HG03103 (cell line): ENCODE data around the gene ABCC11.
"Not testable (repeated sequence)": the region's sequence is repeated elsewhere in the genome, so short reads cannot be mapped to it uniquely, and the experiment has no call there.

Source experiments
- ATAC-seq: cut with Tn5 transposase; IDR thresholded peaks from one replicate; pipeline ENCODE4 v1.9.1; 2021; ENCODE audit warnings: low read depth; ENCODE audit not compliant: unreplicated experiment

The ABCC11 gene

DNA sequence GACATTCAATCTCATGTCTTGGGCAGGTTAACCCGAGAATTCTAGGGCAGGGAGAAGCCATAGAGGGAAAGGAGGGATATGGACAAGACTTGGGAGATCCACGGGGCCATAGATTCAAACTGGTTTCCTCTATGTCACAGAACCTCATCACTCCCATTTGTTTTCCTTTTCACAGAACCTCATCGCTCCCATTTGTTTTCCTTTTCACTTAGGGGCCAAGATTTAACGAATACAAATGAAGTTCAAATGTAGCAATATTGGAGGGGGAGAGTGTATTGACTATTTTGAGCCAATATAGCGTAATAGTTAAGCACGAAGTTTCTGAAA, 42.6 kb downstream of the ABCC11 start:
- no peak for ATAC-seq

DNA sequence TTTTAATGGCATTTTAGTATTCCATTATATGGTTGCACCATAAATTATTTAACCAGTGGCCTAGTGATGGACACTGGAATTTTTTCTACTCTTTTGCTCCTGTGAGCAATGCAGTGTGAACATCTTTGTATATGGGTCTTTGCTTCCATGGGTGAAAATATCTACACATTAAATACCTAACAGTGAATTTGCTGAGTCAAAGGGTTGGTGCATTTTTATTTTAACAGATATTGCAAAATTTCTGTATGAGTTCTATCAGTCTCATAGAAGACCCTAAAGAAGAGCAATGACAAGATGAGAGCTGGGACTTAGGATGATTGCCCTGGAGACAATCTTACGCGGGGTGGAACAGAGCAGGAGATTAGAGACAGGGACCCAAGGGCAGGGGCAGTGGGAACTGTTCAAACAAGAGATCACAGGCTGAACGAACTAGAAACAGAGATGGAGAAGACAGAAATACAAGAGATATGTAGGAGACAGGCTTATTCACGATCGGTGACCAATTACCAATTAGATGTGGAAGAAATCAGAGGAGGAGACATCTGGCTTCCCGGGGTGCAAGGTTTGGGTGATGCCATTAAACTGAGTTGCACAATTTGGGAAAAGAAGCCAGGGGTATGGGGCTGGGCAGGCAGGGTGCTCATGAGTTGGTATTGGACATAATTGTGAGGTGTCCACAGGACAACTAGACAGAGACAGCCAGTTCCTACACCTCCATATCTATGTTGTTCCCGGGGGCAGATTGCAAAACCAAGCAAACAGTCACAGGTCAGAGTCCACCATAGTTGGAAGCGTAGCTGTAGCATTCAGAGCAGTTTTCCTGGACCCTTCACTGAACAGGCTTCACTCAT, 43.1 kb downstream of the ABCC11 start:
- ATAC-seq, result no peak

DNA sequence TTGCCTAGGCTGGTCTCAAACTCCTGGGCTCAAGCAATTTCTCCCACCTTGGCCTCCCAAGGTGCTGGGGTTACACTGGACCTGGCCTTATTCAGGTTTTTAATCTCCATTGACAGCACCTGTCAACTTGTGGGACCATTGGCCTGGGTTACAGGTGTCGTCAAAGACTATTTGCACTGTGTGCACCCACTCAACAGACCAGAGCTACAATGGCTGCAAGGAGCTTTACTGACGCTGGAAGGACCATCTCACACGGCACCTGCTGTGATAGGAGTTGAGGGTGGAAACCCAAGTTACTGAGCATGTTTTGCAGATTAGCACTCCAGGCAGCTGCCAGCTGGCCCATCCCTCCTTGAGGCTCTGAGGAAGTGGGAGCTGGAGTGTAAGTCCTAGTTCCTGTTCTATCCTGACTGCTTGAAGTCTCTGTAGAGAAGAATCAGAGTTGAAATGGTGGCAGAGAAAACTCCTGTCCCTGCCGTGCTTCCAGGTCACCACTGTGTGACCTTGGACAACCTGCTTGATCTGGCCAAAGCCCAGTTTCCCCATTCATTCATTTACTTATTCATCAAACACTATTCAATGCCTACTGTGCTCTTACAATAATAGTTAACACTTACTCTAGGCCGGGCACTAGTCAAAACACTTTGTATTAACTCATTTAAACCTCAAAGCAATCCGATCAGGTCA, 45.7 kb downstream of the ABCC11 start:
- ATAC-seq, result no peak

DNA sequence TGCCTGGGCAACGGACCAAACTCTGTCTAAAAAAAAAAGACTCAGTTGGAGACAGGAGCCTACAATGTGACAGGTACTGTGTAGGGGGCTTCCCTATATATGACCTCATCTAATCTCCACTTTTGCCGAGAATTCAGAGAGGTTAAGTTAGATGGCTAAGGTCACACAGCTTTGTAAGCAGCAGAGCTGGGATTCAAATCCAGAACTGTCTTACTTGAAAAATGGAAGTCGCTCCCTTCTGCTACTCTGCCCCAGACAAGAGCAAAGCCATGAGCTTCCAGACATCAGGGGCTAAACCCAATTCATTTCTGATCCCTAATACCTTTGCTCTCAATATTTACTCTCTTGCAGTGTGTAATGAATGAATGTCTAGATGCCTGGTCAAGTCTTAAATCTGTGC, 50.0 kb downstream of the ABCC11 start:
- ATAC-seq, result no peak

DNA sequence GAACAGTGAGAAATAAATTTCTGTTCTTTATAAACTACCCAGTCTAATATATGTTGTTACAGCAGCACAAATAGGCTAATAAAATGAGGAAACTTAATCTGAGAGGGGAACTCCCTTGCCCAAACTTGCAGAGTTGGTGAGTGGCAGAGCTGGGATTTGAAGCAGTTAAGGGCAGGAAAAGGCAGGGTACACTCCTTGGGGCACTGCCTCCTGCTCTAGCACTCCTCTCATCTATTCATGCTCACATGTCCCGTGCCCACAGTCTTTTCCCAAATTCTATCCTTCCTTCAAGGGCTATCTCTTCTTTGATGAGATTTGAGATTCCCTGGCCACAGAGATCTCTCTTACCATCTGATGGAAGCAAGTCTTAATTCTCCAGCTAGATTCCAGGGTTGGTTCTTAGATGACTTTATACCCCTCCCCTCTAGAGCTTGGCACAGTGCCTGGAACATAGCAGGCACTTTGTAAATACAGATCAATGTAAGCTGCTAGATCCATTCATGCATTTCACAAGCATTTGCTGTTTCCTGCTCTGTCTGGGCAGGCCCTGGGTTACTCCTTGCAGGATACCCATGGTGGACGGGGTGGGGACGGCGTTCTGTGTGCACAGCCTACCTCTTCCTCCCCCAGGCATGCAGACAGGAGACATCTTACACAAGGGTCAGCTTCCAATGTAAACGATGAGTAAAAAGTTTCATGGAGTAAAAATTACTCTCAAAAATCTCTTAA, 52.3 kb downstream of the ABCC11 start:
- no peak for ATAC-seq

DNA sequence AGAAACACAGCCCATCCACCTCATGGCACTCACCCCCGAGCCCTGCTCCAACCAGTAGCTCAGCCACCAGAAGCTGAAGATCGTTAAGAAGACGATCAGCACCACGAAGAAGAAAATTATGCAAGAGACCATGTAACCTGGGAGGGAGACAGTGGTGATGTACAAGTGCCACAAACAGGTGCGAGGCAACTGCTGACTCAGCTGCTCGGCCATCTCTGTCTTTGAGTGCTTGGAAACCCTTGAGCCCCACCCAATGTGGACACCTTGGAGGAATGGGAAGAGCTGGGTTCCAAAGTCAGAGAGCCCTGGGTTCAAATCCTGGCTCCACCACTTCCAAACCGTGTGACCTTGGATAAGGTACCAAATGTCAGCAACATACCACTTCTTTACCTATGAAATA, 53.5 kb downstream of the ABCC11 start:
- ATAC-seq, result no peak

DNA sequence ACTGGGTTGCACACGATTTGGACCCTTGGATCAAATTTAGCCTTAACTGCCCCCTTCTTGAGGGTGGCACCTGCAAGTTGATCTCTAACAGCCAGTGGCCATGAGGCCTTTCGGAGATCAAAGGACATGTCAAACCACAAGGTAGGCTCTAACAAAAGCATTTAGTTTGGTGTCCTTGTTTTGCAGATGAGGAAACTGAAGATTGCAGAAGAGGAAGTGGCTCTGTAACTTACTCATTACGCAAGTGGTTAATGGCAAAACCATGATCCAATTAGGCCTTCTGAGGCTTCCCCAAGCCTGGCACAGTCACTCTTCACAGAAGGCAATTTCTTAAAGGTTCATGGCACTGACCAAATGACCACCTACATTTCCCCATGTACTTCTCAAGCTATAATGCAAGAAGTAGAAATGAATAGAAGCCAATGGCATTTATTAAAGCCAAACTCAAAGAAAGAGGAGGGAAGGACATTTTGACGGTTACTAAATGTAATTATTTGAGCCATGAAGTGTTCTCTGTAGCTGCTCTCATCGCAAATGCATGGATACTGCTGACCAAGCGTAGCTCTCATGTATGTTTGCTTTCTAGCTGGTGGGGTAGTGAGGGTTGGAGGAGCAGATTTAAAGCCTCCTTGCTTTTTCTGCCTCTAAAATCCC, 58.8 kb downstream of the ABCC11 start:
- peak; percentile 81 for ATAC-seq

DNA sequence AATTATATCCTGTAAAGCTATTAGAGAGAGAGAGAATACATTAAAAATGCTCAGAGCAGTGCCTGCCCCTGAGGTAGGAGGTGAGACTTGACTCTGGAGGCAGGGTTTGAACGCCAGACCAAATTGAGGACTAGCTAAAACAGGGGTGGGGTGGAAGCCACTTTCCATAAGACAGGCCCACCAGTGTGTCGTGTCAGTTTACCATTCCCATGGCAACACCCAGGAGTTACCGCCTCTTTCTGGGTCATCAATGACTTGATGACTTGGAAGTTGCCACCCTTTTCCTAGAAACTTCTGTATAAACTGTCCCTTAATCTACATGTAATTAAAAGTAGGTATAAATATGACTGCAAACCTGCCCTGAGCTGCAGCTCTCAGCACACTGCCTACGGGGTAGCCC, 59.6 kb downstream of the ABCC11 start:
- no peak for ATAC-seq

DNA sequence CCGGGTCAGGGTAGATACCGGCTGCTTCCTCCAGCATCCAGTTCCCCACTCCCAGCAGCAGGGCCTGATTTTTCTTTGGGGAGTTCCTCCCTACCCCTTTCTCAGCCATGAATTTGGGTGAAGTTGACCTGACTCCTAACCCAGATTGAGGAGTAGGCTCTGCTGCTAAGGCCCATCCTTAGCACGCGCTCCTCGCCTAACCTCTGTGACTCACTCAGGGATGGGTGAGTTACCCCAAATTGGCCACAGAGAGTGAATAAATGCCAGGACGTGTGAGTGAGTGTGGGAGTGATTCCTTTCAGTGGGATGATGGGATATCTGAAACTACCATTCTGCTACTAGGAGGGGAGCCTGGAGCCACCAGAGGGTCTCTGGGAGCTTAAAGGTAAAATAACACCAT, 62.7 kb downstream of the ABCC11 start:
- ATAC-seq, result no peak

DNA sequence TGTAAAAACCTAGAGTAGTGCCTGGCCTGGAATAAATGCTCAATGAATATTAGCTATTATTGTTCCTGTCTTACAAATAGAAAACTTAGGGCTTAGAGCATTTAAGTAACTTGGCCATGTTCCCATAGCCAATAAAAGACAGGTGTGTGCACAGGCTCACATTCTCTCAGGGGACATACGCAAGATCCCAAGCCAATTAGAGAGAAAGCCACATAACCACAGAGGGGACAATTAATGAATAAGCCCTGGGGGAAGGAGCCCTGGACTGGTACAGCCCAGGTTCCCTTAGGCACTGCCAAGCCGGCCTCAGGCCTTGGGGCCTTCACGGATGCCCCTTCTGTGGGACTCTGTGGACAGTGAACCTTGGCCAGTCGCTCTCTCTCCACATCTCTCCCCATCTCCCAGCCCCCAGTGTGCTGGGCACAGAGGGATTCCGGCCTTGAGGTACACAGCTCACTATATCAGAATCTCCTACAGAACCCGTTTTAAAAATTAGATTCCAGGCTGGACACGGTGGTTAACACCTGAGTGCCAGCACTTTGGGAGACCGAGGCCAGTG, 64.3 kb downstream of the ABCC11 start:
- no peak for ATAC-seq

DNA sequence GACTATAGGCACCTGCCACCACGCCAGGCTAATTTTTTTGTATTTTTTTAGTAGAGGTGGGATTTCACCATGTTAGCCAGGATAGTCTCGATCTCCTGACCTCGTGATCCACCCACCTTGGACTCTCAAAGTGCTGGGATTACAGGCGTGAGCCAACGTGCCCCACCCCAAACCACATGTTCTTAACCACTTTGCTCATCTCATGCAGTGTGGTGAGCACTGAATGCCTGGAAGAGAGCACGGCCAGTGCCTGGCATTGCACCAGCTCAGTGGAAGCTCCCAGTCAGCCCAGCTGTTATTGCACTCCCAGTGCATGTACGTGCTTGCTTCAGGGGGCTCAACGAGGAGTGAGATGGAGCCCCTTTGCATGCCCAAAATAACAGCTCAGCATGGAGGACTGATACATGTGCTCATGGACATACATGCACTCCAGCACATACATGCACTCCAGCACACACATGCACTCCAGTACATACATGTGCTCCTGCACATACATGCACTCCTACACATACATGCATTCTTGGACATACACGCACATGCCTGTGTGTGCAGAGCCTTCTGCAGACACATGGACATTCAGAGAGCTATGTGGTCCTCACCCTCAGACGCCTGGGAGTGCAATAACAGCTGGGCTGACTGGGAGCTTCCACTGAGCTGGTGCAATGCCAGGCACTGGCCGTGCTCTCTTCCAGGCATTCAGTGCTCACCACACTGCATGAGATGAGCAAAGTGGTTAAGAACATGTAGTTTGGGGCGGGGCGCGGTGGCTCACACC, 65.4 kb downstream of the ABCC11 start:
- ATAC-seq, result not testable (repeated sequence)

DNA sequence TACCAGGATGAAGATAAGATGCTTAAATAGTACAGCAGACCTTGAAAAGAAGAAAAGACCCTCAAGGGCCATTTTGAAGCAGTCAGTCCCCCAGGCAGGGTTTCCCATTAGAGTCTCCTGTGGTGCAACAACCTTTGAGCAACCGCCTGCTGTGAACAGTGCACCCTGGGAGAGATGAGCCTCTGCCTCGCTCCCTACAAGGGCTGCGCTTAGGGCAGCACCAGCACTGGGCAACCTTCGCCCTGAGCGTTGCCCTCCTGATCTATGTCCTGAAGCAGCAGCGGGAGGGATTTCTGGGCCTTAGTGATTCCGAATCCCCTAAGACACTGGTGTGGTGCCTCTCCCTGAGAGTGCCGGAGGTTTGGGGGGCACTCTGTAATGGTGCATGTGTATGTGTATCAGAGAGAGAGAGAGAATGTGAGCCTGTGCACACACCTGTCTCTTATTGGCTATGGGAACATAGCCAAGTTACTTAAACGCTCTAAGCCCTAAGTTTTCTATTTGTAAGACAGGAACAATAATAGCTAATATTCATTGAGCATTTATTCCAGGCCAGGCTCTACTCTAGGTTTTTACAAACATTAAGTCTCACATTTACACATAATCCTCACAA, 66.4 kb downstream of the ABCC11 start:
- no peak for ATAC-seq

DNA sequence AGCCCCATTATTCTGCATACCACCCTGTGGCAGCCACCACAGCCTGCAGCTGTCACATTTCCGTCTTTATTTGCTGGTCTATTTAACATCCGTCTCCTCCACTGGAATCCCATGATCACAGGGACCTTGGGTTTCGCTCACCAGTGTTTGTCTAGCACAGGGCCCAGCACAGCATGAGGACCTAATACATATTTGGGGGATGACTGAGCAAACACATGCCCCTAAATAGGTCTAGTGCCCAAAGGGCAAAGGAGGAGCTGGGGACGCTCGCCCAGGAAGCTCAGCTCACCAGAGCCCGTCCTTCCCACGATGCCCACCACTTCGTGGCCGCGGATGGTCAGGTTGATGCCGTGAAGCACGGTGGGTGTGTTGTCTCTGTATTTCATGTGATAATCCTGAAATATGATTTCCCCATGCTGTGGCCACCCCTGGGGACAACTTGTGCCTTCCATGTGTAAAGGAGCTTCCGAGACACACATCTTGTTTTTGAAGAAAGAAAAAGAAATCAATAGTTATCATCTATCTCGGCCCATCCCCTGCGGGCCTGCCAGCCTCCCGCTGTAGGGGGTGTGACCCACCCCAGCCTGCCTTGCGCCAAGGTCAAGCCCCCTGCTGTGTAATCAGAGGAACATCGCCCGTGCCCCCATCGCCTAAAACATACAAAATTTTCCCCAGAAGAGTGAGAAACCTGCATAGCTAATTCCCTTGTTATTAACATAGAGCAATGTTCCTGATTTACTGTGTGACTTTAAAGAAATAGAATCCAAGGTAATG, 70.5 kb downstream of the ABCC11 start:
- no peak for ATAC-seq

DNA sequence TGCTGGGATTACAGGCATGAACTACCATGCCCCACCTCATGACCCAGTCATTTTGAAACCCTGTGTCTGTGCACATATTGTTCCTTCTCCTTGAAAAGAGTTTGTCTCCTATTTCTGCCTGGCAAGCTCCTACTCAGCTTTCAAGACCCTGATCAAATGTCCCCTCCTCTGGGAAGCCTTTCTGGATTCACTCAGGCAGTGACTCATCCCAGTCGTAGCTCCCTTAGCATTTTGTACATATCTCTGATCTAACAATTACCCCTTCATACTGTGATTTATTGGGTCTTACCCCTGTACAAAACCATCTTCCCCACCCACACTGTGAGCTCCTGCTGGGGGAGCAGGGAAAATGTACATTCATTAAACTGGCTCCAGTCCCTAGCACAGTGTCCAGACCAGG, 73.5 kb downstream of the ABCC11 start:
- ATAC-seq, result no peak

DNA sequence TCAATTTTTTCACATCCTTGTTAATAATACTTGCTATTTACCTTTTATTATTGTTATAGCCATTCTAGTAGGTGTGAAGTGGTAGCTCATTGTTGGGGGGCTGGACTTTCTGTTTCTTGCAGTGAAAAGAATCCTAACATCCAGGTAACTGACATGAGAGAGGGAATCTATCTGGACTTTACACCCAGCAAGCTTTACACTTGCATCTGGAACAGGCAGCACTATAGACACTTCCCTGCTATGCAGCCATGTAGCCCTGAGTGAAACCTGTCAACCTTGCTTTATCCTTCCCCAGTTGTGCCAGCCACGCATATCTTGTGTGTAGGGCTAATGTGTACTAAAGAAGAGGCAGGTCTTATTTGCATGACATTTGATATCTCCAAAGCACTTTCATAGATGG, 74.7 kb downstream of the ABCC11 start:
- ATAC-seq, result no peak

DNA sequence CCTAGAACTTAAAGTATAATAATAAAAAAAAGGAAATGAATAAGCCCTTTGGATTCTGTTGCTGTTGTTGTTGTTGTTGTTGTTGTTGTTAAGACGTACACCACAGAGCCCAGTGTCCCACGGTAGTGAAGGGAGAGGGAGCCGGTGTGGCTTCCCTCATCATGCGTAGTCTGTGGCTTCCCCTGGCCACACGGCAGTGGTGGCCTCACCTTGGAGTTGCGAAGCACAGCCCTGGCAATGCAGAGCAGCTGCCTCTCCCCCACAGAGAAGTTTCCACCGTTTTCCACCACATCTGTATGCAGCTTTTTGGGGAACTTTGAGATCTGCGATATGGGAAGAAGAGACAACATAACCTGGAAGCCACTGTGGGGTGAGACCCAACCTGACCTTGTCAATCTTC, 77.4 kb downstream of the ABCC11 start:
- ATAC-seq, result no peak

DNA sequence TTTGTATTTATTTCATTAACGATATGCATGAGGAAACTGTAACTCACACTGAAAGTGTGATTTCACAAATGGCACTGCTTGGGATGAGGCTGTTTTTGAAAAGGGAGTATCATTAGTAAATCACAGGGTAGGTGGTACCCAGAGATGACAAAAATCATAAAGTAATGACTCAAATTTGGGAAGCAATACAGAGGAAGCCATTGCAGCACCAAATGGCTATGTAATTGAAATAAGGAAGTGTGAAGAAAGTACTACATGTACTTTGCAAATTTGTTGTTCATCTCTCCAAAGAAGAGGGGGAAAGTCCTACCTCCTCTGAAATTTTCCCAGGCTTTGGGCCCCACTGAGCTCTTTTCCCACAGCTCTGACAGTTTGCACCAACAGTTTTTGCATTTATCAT, 79.3 kb downstream of the ABCC11 start:
- ATAC-seq, result no peak

DNA sequence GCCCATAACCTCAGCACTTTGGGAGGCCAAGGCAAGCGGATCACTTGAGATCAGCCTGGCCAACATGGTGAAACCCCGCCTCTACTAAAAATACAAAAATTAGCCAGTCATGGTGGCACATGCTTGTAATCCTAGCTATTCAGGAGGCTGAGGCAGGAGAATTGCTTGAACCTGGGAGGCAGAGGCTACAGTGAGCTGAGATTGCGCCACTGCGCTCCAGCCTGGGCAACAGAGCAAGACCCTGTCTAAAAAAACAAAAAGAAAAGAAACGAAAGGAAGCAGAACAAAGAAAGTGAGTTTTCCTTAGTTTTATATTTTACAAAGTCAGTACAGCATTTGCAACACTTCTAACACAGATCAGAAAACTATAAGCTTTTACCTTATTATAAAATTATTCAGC, 80.7 kb downstream of the ABCC11 start:
- not testable (repeated sequence) for ATAC-seq
